Stimulated activated CD4-positive, alpha-beta T cell treated with anti-CD3 and anti-CD28 coated beads, Interleukin-12 subunit alpha, Interleukin-12 subunit beta, amount 100 ng/mL, for 4 hours (primary cell): ENCODE results near the gene FASN.
A peak's percentile ranks its signal among the peaks of the same experiment; 100 is the strongest.

Source experiments
- DNase-seq: peaks from one replicate; pipeline ENCODE4 v3.0.0-alpha.2; 2020

FASN gene

DNA sequence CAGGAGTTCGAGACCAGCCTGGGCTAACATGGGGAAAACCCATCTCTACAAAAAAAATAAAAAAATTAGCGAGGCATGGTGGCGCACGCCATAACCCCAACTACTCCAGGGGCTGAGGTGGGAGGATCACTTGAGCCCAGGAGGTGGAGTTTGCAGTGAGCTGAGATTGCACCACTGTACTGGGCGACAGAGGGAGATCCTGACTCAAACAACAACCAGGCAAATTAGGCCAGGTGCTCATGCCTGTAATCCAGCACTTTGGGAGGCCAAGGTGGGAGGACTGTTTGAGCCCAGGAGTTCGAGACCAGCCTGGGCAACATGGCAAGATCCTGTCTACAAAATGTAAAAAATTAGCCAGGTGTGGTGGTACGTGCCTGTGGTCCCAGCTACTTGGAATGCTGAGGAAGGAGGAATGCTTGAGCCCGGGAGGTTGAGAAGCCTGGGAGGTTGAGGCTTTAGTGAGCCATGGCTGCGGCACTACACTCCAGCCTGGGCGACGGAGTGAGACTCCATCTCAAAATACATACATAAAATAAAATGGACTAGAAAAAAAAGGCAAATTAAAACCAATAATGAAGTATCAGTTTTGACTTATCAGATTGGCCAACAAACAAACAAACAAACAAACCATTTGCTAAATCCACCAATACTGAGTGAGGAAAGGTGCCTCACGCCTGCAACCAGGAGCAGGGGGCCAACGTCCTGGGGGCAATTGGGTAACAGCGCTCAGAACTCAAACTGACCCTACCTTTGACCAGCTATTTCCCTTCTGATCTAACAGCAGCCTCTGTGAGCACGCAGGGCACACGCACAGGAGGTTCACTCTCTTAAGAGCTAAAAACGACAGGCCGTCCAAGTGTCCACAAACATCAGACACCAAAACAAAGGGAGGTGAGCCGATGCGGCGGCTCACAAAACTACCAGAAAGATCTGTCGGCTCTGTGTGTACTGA, 19.4 kb upstream of the FASN start:
- no peak for DNase-seq

DNA sequence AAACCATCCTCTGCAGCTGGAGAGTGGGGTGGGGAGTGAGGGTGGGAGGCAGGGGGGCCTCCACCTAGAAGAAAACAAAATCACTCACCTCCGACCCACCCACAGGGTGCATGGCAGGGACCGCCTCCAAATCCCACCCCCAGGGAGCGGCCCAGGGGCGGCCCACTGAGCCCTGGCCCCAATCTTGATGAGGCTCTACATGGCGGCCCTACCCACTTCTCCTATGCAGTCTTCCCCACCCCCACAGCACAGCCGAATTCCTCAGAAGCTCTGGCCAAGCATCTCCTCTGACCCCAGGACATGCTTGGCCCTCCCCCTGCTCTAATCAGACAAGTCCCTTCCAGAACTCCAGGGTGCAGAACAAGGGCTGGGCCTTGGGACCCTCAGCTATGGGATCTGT, 18.2 kb upstream of the FASN start:
- no peak for DNase-seq

DNA sequence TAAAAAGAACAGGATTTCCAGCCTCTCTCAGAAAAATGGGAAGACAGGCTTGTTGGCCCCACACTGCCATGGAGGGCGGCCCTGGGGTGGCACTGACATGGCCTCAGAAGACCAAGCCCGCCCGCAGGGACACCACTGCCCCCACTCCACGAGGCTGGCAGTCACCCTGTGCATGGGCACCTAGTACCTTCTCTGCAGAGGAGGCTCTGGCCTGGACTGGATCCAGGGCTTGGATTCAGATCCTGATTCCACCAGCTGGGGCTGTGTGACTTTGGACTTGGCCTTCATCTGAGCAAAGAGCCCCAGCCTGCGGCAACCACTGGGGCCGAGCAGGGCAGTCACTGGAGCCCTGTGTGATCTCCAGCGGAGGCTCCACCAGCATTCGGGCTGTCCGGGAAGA, 16.8 kb upstream of the FASN start:
- DNase-seq, result no peak

DNA sequence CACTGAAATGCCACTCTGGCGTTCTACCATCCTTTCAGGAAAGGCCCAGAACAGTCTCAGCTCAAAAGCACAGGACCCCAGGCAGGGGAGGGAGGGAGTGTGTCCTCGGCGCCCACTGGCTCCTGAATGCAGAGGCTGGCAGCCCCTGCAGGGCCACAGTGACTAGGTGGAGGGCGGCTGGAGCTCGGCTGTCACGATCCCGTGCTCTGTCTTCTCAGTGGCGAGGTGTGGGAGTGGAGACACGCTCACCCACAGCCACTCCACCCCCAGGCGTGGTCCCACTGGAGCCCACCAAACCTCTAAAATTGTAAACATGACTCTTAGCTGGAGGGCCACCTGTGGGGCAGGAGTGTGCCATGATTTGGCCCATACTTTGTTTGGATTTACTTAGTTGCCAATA, 16.4 kb upstream of the FASN start:
- no peak for DNase-seq

DNA sequence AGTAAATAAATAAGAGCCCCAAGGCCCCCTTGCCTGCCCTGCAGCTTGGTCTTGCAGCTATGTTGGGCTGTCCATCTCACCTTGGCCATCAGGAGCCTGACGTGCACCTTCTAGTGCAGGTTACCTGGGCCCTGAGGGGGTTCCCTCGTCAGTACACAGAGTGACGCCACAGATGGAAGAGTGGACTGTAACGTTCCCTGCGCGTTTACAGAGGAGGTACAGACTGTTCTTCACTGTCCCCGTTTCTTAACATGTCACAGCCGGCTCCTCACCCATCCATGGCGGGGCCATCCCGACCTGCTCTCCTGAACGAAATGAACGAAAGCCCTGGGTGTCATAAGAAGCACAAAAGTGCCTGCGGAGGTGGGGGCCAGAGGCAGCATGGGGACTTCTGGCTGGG, 15.9 kb upstream of the FASN start:
- no peak for DNase-seq

DNA sequence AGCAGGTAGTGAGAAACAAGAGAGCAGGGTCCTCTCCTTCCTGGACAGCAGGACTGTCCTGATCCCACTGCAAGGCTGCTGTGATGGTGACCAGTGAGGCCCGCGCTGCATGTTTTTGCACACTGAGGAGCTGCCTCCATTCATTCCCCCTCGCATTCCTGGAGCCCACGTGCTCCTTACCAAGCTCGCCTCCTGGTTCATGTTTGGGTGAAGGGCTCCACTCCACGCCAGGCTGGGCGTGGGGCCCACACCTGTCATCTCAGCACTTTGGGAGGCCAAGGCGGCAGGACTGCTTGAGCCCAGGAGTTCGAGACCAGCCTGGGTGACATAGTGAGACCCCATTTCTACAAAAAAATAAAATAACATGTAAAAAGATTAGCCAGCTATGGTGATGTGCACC, 15.4 kb upstream of the FASN start:
- DNase-seq, result no peak

DNA sequence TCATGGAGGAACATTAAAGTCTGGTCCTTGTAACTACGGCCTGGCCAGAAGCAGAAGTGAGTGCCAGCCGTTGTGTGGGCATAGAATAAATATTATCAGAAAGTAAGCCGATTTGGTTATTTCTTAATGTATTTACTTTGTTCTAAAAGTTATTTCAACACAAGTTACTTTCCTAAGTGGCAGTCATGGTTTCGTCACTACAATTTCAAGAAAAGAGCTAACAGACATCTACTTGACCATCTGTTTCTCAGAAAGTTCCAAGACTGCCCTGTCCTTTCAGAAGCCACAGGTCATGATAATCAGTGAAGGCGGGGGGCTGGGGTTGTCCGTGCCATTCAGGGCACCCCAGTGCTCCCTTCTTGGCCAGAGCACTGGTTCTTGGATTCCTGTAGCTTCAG, 14.9 kb upstream of the FASN start:
- DNase-seq, result no peak

DNA sequence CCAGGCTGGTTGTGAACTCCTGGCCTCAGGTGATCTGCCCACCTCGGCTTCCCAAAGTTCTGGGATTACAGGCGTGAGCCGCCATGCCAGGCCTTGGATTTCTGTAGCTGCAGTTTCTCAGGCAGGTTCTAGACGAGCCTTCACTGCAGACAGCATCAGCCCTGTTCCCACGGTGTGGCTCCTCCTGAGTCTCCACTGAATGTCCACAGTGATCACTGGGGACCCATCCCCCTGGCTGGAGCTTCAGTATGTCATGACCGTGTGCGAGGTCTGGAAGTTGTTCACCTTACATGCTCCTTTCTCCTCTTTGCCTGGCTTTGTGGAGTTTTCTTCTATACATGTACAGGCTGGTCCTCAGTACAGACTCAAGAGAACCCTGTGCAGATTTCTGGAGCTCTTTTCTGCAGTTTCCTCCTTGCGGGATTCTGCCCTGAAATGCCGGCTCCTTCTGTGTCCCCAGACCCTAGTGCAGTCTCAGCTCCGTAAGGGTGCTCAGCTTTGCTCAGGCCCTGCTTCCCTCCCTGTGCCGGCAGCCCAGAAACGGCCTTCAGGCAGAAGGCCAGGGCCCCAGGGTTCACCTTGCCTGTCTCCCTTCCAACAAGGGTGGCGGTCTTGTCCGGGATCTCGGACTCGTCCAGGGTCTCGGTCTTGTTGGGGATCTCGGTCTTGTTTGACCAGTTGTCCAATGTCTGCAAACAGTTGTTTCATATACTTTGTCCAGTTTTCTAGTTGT, 14.3 kb upstream of the FASN start:
- DNase-seq, result no peak

DNA sequence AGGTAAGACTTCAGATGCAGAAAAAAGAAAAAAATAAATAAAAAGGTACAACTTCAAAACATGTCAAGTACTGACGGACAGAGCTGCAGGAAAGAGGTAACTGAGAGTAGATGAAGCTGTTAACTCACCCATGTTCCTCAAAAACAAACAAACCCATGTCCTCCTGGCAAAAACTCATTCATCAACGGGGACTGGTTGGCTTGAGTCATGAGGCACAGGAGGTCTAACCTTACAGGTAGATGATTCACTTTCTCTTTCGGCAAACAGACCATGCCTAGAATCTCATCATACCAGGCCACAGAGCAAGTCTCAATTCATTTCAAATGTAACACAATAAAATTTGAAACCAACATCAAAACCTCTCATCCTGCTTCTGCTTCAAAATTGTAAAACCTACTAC, 12.3 kb upstream of the FASN start:
- DNase-seq, result no peak

DNA sequence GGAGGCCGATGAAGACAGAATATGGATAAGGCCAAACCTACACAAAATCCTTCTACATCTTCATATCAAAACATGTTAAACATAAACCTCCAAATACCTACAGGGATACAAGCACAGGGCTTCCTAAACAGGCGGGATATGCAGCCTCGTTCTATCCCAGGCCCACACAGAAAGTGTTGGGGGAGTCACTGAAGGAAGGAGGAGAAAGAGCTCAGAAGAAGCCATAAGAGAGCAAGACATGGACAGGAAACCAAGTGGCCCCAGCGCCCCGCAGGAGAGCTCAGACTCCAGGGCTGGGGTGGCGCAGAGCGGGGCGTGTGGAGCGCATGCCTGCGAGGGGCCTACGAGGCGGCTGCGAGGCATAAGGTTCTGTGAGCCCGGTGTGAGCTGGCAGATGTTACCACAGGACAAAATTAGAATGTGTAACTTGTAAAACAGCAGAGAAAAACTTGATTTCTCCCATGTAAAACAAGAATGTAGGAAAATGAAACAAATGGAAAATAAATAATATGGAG, 11.0 kb upstream of the FASN start:
- no peak for DNase-seq

DNA sequence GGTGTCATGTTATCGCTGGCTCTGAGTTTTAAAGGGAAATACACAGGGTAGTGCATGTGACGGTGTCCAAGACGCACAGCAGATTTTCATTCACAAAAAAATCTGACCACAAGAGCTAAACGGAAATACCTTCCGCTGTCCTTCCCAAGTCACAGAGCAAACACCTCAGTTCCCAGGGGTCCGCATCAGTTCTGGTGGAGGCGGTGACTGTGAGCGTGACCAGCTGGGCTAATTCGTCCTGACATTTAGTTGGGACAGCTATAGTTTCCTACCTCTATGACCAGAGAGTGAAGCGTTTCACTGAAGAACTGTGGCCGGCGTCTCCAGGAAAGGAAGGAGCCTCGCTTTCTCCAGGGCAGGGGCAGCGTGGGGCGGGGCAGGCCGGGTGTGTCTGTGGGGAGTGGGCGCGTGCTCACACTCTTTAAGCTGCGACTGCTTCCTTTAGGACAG, 10.5 kb upstream of the FASN start:
- no peak for DNase-seq

DNA sequence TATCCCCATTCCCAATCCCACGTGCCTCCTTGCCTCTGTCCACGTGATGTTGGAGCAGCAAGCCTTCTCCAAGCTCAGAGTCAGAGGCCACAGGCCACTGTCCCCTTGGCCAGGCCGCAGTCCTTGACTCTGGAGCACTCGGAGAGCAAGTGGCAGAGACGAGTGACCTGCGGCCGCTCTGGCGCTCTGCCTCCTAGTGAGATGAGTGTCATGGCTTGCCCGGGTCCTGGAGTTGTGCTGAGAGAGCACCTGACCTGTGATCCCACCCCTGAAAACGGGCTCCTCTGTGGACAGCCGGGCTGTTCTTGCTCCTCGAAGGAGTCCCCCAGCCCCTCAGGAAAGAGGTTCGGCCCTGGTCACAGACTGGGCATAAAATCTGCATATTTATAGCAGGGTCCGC, 10.0 kb upstream of the FASN start:
- no peak for DNase-seq

DNA sequence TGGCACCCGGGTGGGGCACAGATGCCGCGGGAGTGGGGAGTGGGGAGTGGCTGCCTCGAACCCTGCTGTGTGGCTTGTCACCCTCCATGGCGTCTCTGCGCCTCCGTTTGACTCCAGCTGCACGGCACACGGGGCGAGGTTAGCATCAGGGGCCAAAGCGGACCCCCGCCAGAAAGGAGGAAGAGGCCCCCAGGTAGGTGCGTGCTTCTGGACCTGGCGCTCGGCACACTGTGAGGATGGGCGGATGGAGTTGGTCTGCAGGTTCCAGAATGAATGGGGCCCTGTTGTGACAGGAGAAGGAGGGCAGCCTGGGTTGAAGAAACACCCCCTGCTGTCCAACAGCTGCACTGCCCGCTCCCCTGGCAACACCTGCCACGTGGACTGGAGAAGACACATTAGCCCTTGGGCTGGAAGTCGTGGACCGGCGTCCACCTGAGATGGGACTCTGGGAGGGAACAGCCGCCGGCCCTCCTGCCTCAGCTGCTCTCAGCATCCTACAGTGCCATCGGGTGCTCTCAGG, 9.4 kb upstream of the FASN start:
- no peak for DNase-seq

DNA sequence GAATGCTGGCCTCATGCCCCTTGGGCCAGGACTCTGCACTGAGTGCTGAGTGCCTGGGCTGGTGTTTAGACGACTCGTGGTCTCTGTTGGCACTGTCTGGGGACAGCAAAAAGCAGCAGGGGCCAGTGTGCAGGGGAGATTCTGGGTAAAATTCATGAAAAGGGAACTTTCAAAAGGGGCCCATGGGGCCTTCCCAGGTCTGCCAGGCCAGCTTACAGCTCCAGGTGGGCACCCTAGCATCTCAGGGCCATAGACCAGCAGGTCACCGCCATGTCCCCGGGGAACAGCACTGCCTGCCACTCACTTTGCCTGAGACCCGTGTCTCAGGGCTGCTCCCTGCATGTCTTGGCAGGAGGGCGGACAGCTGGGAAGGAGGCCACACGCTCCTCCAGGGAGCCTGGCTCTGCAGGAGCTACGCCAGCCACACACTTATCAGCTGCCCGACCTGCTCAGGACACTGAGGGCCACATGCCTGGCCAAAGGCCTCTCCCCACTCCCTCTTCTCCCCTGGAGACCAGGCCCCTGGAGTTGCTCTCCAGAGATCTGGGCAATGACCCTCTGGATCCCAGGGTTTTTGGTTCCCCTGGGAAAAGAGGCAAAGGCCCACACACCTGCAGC, 8.8 kb upstream of the FASN start:
- no peak for DNase-seq

DNA sequence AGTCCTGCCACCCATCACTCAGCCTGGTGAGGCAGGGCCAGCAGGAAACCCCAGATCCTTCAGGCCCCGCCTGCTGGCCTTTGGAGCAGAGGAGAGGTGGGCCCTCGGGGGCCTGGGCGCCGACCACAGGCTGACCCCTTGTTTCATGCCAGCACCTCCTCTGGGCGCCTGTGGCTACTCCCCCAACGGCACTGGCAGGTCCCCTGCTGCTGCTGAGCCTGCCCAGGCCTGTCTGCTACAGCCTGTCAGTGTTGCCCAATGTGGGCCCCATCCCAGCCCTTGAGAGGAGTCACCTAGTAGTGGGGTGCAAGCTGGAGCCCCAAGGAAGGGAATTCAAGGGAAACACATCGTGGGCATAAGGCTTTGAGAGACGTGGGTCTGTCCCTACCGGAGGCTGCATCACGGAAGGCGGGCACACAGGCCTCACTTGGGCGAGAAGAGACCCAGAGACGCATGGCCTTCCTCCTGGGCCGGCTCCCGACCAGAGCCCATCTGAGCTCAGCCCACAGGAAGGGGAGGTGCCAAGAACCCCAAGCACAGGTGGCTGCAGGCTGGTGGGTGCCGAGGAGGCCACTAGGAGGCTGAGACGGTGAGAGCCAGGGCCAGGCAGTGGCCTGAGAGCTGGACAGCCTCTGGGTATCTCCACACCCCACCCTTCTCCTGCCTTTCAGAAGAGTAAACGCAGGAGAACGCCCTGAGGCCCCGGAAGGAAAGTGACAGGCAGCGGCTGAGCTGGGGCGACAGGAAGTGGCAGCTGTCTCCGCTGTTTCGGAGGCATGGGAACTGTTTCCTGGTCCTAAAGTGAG, 8.0 kb upstream of the FASN start:
- peak; percentile 58 for DNase-seq

DNA sequence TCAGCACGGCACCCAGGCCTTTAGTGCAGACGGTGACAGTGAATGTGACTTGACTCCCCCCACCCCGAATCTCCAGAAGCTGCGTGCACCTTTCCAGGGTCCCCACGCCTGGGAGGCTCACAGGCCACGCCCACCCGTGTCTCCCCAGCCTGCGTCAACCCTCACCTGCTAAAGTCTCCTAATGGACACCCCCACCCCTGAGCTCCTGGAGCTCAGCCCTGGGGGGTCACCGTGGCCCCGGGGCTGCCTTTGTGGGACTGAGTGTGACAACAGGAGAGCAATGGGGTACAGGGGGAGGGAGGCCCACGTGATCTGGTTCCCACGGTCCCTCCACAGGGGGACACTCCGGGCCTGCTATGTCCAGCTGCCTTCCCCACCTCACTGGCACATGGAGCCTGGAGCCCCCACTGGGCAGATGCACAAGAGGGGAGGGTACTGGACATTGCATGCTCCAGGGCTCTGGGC, 7.4 kb upstream of the FASN start:
- DNase-seq, result no peak

DNA sequence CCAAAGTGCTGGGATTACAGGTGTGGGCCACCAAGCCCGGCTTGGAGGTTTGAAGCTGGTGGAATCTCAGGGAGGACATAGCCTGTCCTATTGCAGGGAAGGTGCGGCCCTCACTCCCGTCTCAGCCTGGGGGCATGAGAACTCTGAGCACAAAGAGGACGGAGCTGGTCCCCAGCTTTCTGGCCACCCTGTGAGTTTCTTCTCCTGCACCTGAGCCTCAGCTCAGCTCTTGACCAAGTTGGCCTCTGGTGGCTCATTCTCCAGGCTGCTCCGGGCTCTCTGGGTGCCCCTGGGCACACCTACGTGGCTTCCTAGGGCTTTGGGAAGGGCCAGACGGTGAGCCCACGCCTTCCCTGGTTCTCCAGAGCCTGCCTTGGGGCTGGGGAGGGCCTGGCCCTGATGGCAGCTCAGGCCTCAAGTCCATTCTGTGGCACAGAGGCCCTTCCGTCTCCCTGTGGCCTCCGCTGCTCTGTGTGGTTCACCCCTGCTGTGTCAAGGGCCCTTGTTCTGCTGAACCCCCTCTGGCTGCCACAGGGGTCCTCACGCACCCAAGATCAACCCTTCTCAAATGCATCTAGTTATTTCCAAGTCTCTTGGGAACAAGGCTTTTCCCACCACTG, 6.9 kb upstream of the FASN start:
- no peak for DNase-seq

DNA sequence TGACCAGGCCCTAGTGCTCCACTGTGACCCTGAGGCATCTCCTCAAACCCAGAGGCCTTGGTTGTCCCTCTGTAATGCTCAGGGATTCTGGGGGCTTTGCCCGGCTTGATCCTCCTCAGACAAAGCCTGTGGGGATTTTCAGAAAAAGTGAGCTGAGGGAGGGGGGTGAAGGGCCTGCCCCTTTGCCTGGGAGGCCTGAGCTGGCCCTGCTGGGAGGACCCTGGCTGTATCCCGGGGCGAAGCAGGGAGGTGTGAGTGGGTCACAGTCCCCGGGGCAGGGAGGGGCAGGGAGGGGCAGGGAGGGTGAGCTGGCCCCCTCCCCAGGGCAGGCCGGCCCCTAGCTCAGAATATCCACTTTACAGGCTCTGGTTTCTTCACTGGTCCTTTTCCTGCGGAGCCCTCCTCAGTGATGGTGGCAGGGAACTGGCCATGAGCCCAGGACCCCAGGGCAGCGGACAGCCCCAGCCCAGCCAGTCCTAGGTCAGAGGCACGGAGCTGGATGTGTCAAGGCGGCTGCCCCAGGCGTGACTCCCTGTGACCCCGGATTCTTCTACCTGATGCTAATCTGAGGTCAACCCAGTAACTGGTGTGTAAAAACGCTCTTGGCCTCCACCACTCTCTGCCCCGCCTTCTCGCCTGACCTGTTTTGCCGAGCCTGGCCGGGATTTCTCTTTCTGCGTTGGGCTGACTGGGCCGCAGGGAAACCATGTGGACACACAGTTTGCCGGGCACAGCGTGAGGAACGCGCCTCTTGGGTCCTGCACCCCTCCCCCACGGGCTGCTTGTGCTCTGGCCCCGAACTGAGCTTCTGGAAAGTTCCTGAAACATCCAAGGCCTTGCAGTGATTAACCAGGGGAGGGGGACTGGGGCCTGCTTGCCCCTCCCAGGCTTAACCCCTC, 5.8 kb upstream of the FASN start:
- DNase-seq, result no peak

DNA sequence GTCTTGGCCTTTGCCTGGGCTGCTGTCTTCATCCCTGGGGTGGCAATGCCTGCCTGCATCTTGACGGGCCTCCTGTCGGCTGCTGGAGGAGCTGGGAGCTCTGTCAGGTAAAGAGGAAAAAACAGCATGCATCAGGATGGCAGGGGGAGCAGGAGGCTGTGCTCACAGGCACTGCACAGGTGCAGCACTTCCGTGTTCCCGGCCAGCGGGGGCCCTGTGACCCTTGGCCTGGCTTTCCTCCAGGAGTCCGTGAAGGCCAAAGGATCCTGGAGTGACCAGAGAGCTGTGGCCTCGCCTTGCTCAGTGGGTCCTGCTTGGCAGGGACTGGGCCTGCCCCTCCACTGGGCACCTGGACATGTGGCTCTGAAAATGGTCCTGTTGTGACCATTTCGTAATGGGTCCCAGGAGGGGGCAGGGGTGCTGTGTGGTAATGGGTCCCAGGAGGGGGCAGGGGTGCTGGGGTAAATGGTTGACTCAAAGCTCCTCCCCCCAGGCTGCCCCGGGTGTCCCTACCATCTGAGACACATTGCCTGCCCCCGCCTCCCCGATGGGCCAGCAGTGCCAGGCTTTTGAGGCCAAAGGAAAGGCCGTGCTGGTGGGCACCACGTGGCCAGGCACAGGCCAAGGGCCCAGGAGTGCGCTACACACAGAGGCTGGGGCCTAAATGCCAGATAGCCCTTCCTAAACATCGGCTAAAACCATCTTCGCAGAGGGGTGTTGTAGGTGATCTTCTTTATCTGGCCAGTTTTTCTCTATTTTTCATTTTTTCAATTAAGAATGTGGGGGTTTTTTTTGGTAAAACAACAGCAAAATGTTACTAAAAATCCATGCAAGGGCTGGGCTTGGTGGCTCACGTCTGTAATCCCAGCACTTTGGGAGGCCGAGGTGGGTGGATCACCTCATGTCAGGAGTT, 4.0 kb upstream of the FASN start:
- no peak for DNase-seq

DNA sequence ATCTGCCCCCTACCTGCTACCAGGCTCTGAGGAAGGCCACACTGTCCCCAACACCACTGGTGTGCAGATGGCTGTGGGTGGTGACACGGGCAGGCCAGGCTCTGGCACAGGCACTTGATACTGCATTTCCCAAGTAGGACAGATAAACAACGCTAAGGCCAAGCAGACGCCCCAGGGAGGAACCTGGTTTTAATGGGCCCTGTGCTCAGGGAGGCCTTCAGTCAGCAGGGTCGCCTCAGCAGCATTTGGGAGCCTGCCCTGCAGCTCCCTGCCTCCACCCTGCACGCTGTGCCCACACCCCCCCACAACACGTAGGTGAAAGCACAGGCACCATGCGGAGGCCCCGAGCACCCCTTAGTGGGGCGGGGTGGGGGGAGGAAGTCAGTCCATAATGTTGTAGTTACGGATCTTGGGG, 3.3 kb upstream of the FASN start:
- no peak for DNase-seq
